Measurements from ENCODE around the gene HMGCR. TPM values are rescaled to one million over a fixed set of nuclear protein-coding genes. Genes with fewer than 3 reads are reported as not detected.

HMGCR gene
- total and polyA plus RNA-seq, 2 experiments from 2014 or later: 72.2 to 331 TPM

GRCh38 chr5:75384218-75384617, 47.2 kb downstream of the HMGCR start:
- Histone ChIP-seq H3F3A (replicated peaks; ENCODE audit: low read depth) (no peaks in the 10 kb centered on the region), H3K9me2 (ENCODE audit: insufficient read depth) (no peaks in the 10 kb centered on the region), H3K36me3 (ENCODE audit: insufficient read depth) (peaks cover under 1% of the 10 kb centered on the region; the same call in 1 of the 2 replicates), H3K4me1 (ENCODE audit: insufficient read depth) (no peaks in the 10 kb centered on the region), H3K27ac (ENCODE audit: low read depth) (no peak overlapping the region), H4K20me1 (replicated peaks; ENCODE audit: insufficient read depth) (no peaks in the 10 kb centered on the region), H3K4me3 (no peak overlapping the region), H3K27me3 (ENCODE audit: insufficient read depth) (no peaks in the 10 kb centered on the region), H2AFZ (no peak overlapping the region), H3K4me2 (no peak overlapping the region), H3K79me2 (replicated peaks; ENCODE audit: insufficient read depth) (no peaks in the 10 kb centered on the region)
- Mint-ChIP-seq H3K27me3 (ENCODE audit: insufficient read depth, low read depth, poor library complexity) (peaks cover 2% of the 10 kb centered on the region), H3K27ac (no peak overlapping the region), H3K36me3 (ENCODE audit: low read depth) (peaks cover 7% of the 10 kb centered on the region; the same call in 1 of the 3 replicates), H3K4me1 (no peaks in the 10 kb centered on the region), H3K9me3 (no peaks in the 10 kb centered on the region), H3K4me3 (no peak overlapping the region)
- TF ChIP-seq STAT1 (IDR thresholded peaks at IDR 0.05; ENCODE audit: unreplicated experiment) (no peak), ZNF114 (CRISPR knock-in tag; IDR thresholded peaks at IDR 0.05) (no peak), JUNB (IDR thresholded peaks at IDR 0.05; ENCODE audit: unreplicated experiment) (no peak), EZH2phosphoT487 (IDR thresholded peaks at IDR 0.05; ENCODE audit: unreplicated experiment) (no peak)
- TF ChIP-seq, protein P1, sequence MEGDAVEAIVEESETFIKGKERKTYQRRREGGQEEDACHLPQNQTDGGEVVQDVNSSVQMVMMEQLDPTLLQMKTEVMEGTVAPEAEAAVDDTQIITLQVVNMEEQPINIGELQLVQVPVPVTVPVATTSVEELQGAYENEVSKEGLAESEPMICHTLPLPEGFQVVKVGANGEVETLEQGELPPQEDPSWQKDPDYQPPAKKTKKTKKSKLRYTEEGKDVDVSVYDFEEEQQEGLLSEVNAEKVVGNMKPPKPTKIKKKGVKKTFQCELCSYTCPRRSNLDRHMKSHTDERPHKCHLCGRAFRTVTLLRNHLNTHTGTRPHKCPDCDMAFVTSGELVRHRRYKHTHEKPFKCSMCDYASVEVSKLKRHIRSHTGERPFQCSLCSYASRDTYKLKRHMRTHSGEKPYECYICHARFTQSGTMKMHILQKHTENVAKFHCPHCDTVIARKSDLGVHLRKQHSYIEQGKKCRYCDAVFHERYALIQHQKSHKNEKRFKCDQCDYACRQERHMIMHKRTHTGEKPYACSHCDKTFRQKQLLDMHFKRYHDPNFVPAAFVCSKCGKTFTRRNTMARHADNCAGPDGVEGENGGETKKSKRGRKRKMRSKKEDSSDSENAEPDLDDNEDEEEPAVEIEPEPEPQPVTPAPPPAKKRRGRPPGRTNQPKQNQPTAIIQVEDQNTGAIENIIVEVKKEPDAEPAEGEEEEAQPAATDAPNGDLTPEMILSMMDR (conservative IDR thresholded peaks at IDR 0.05; ENCODE audit: low read depth in 2 of 2): no peak
- ATAC-seq: no peak
- DNase-seq (ENCODE audit: low spot score): no peak

- no peaks in the 10 kb centered on the region for H3F3A ChIP-seq (replicated peaks; ENCODE audit: low read depth)
- H4K20me1 ChIP-seq (replicated peaks; ENCODE audit: insufficient read depth): no peaks in the 10 kb centered on the region
- no peaks in the 10 kb centered on the region for H3K9me2 ChIP-seq (ENCODE audit: insufficient read depth)
- DNase-seq (ENCODE audit: low spot score) (no peak), ATAC-seq (no peak)
- Mint-ChIP-seq H3K27me3 (ENCODE audit: insufficient read depth, low read depth, poor library complexity) (peaks cover 2% of the 10 kb centered on the region), H3K36me3 (ENCODE audit: low read depth) (peaks cover 3% of the 10 kb centered on the region; the same call in 1 of the 3 replicates), H3K4me1 (no peaks in the 10 kb centered on the region), H3K9me3 (no peaks in the 10 kb centered on the region), H3K27ac (no peak overlapping the region), H3K4me3 (no peak overlapping the region)
- H3K4me1 ChIP-seq (ENCODE audit: insufficient read depth): no peaks in the 10 kb centered on the region
- no peaks in the 10 kb centered on the region for H3K79me2 ChIP-seq (replicated peaks; ENCODE audit: insufficient read depth)
- TF ChIP-seq, protein P2, sequence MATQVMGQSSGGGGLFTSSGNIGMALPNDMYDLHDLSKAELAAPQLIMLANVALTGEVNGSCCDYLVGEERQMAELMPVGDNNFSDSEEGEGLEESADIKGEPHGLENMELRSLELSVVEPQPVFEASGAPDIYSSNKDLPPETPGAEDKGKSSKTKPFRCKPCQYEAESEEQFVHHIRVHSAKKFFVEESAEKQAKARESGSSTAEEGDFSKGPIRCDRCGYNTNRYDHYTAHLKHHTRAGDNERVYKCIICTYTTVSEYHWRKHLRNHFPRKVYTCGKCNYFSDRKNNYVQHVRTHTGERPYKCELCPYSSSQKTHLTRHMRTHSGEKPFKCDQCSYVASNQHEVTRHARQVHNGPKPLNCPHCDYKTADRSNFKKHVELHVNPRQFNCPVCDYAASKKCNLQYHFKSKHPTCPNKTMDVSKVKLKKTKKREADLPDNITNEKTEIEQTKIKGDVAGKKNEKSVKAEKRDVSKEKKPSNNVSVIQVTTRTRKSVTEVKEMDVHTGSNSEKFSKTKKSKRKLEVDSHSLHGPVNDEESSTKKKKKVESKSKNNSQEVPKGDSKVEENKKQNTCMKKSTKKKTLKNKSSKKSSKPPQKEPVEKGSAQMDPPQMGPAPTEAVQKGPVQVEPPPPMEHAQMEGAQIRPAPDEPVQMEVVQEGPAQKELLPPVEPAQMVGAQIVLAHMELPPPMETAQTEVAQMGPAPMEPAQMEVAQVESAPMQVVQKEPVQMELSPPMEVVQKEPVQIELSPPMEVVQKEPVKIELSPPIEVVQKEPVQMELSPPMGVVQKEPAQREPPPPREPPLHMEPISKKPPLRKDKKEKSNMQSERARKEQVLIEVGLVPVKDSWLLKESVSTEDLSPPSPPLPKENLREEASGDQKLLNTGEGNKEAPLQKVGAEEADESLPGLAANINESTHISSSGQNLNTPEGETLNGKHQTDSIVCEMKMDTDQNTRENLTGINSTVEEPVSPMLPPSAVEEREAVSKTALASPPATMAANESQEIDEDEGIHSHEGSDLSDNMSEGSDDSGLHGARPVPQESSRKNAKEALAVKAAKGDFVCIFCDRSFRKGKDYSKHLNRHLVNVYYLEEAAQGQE (IDR thresholded peaks at IDR 0.05; ENCODE audit: unreplicated experiment): no peak
- H3K27ac ChIP-seq (ENCODE audit: low read depth): no peak overlapping the region
- no peaks in the 10 kb centered on the region for H3K27me3 ChIP-seq (ENCODE audit: insufficient read depth)
- no peak overlapping the region for H2AFZ ChIP-seq
- no peak overlapping the region for H3K4me3 ChIP-seq
- H3K36me3 ChIP-seq (ENCODE audit: insufficient read depth): 0 out of 2 replicates have a peak, but pooled peaks cover 5% of the 10 kb centered on the region
- H3K4me2 ChIP-seq: no peak overlapping the region
Measured at GRCh38 chr5:75387806-75388205, 50.8 kb downstream of the HMGCR start.

Data from GM23338 (cell line).